Middle frontal gyrus (tissue), 1 donor: Measurements from ENCODE around the gene FOXL2.

ENCODE experiments used
- DNase-seq: peaks from one replicate; pipeline ENCODE4 v3.0.0-alpha.2; 2015; ENCODE audit warnings: low spot score; ENCODE audit errors: extremely low spot score

FOXL2 gene

GRCh38 chr3:138945709-138946662 is 951 bp downstream of the FOXL2 start:
- DNase-seq, result no peak

- DNase-seq, result no peak
These were observed 1.8 kb downstream of the FOXL2 start for GRCh38 chr3:138944929-138945708.

GRCh38 chr3:138944654-138944928 is 2.3 kb downstream of the FOXL2 start:
- no peak for DNase-seq

GRCh38 chr3:138943724-138944653 is 2.9 kb downstream of the FOXL2 start:
- no peak for DNase-seq

GRCh38 chr3:138942861-138943623 is 3.9 kb downstream of the FOXL2 start:
- DNase-seq, result no peak

- no peak for DNase-seq
These were observed 4.7 kb downstream of the FOXL2 start for GRCh38 chr3:138942271-138942670.

GRCh38 chr3:138941259-138941885 is 5.6 kb downstream of the FOXL2 start:
- no peak for DNase-seq

GRCh38 chr3:138940446-138940845 is 6.5 kb downstream of the FOXL2 start:
- no peak for DNase-seq

- DNase-seq, result no peak
These were observed 7.2 kb downstream of the FOXL2 start for GRCh38 chr3:138939561-138940241.

- DNase-seq, result no peak
These were observed 7.9 kb downstream of the FOXL2 start for GRCh38 chr3:138938877-138939560.

- no peak for DNase-seq
These were observed 8.7 kb downstream of the FOXL2 start for GRCh38 chr3:138938056-138938876.

- DNase-seq, result no peak
These were observed 9.3 kb downstream of the FOXL2 start for GRCh38 chr3:138937690-138938055.

- DNase-seq, result no peak
These were observed 9.9 kb downstream of the FOXL2 start for GRCh38 chr3:138936741-138937689.

GRCh38 chr3:138935863-138936740 is 10.8 kb downstream of the FOXL2 start:
- DNase-seq, result no peak

- no peak for DNase-seq
These were observed 11.5 kb downstream of the FOXL2 start for GRCh38 chr3:138935505-138935862.

- no peak for DNase-seq
These were observed 12.8 kb downstream of the FOXL2 start for GRCh38 chr3:138933981-138934691.
